Muscle of leg (tissue), 11 donors: ENCODE measurements around the gene TMEM207. TPM values are rescaled to one million over a fixed set of nuclear protein-coding genes. Genes with fewer than 3 reads are reported as not detected.

Experiments used
- DNase-seq: peaks from one replicate; pipeline ENCODE4 v3.0.0; 2013
- H3K27ac ChIP-seq: one replicate; pipeline ENCODE4 v1.5.1; 2013; ENCODE audit warnings: mild to moderate bottlenecking, low read length, control low read depth
- H3K27me3 ChIP-seq: one replicate; pipeline ENCODE4 v1.6.1; 2013; ENCODE audit warnings: low read length; ENCODE audit not compliant: control insufficient read depth, insufficient read depth
- H3K36me3 ChIP-seq: one replicate; pipeline ENCODE4 v1.6.1; 2013; ENCODE audit warnings: low read length; ENCODE audit not compliant: control insufficient read depth, insufficient read depth
- H3K4me1 ChIP-seq: one replicate; pipeline ENCODE4 v1.6.1; 2013; ENCODE audit warnings: low read length; ENCODE audit not compliant: control insufficient read depth, insufficient read depth
- H3K4me3 ChIP-seq: one replicate; pipeline ENCODE4 v1.5.1; 2013; ENCODE audit warnings: low read length, control low read depth
- H3K9me3 ChIP-seq: replicated peaks from 2 replicates; pipeline ENCODE4 v1.6.1; 2013; ENCODE audit warnings: low read depth, low read length; ENCODE audit not compliant: control insufficient read depth
- WGBS: methylation state at CpG from one replicate; pipeline ENCODE4 v1.1.5; 2013; ENCODE audit warnings: missing lambda C conversion rate; ENCODE audit not compliant: insufficient coverage; 5-methylcytosine and 5-hydroxymethylcytosine counted together
- polyA plus RNA-seq, 8 donors: library from polyadenylated mRNA; unstranded; fragments of 120-200 nt; gene quantifications; one replicate each; pipeline versions ENCODE4 v1.2.1 to v1.2.3, GENCODE V29; 2013; ENCODE audit warnings: inconsistent platforms in 1 of 8, low replicate concordance in 1 of 8; ENCODE audit not compliant: insufficient read length in 8 of 8, insufficient read depth in 1 of 8
- total RNA-seq: library from RNA; stranded (reverse); fragments of 120-200 nt; gene quantifications from one replicate; pipeline ENCODE4 v1.2.4, GENCODE V29; 2013

Gene TMEM207
- total and polyA plus RNA-seq, 9 donors, result not detected

GRCh38 chr3:190446573-190447279, 3.0 kb downstream of the TMEM207 start:
- H3K4me3 ChIP-seq, result no peak overlapping the region
- H3K36me3 ChIP-seq, result no peaks in the 10 kb centered on the region
- no peak for DNase-seq
- H3K27me3 ChIP-seq, result no peaks in the 10 kb centered on the region
- H3K27ac ChIP-seq, result no peak overlapping the region
- no peaks in the 10 kb centered on the region for H3K9me3 ChIP-seq
- WGBS, result no CpG with 5 or more reads among the region's 6 CpGs
- no peaks in the 10 kb centered on the region for H3K4me1 ChIP-seq

- Histone ChIP-seq H3K4me1 (no peaks in the 10 kb centered on the region), H3K4me3 (no peak overlapping the region), H3K9me3 (no peaks in the 10 kb centered on the region), H3K27me3 (no peaks in the 10 kb centered on the region), H3K36me3 (no peaks in the 10 kb centered on the region), H3K27ac (no peak overlapping the region)
- no CpG with 5 or more reads among the region's 3 CpGs for WGBS
- DNase-seq, result peak; percentile 47
Observed at GRCh38 chr3:190444576-190445145, 5.0 kb downstream of the TMEM207 start.

- H3K4me1 ChIP-seq, result no peaks in the 10 kb centered on the region
- H3K9me3 ChIP-seq, result no peaks in the 10 kb centered on the region
- H3K4me3 ChIP-seq, result no peak overlapping the region
- WGBS, result no CpG with 5 or more reads among the region's 6 CpGs
- H3K27me3 ChIP-seq, result no peaks in the 10 kb centered on the region
- no peak for DNase-seq
- H3K36me3 ChIP-seq, result no peaks in the 10 kb centered on the region
- H3K27ac ChIP-seq, result no peak overlapping the region
Observed at GRCh38 chr3:190444006-190444405, 5.7 kb downstream of the TMEM207 start.

GRCh38 chr3:190443257-190443656, 6.4 kb downstream of the TMEM207 start:
- H3K9me3 ChIP-seq, result no peaks in the 10 kb centered on the region
- H3K27ac ChIP-seq, result no peak overlapping the region
- no peaks in the 10 kb centered on the region for H3K27me3 ChIP-seq
- H3K36me3 ChIP-seq, result no peaks in the 10 kb centered on the region
- peak; percentile 11 for DNase-seq
- H3K4me1 ChIP-seq, result no peaks in the 10 kb centered on the region
- no peak overlapping the region for H3K4me3 ChIP-seq
- 67% methylated on average over 1 of the region's 3 CpGs for WGBS

GRCh38 chr3:190442240-190442639, 7.5 kb downstream of the TMEM207 start:
- no peak overlapping the region for H3K27ac ChIP-seq
- H3K27me3 ChIP-seq, result no peaks in the 10 kb centered on the region
- no peaks in the 10 kb centered on the region for H3K9me3 ChIP-seq
- no peak for DNase-seq
- H3K4me3 ChIP-seq, result no peak overlapping the region
- H3K4me1 ChIP-seq, result no peaks in the 10 kb centered on the region
- H3K36me3 ChIP-seq, result no peaks in the 10 kb centered on the region
- WGBS, result no CpG with 5 or more reads among the region's 1 CpG

GRCh38 chr3:190436331-190436730, 13.4 kb downstream of the TMEM207 start:
- no peaks in the 10 kb centered on the region for H3K36me3 ChIP-seq
- no peaks in the 10 kb centered on the region for H3K4me1 ChIP-seq
- no CpG with 5 or more reads among the region's 2 CpGs for WGBS
- H3K9me3 ChIP-seq, result no peaks in the 10 kb centered on the region
- H3K4me3 ChIP-seq, result no peak overlapping the region
- H3K27me3 ChIP-seq, result no peaks in the 10 kb centered on the region
- no peak for DNase-seq
- no peak overlapping the region for H3K27ac ChIP-seq

GRCh38 chr3:190435618-190436017, 14.1 kb downstream of the TMEM207 start:
- H3K27ac ChIP-seq, result no peak overlapping the region
- no peak for DNase-seq
- no peaks in the 10 kb centered on the region for H3K36me3 ChIP-seq
- no peak overlapping the region for H3K4me3 ChIP-seq
- no peaks in the 10 kb centered on the region for H3K9me3 ChIP-seq
- no CpG with 5 or more reads among the region's 3 CpGs for WGBS
- no peaks in the 10 kb centered on the region for H3K4me1 ChIP-seq
- no peaks in the 10 kb centered on the region for H3K27me3 ChIP-seq

GRCh38 chr3:190433626-190434025, 16.1 kb downstream of the TMEM207 start:
- no peaks in the 10 kb centered on the region for H3K9me3 ChIP-seq
- no peaks in the 10 kb centered on the region for H3K4me1 ChIP-seq
- H3K4me3 ChIP-seq, result no peak overlapping the region
- no peaks in the 10 kb centered on the region for H3K36me3 ChIP-seq
- no peak overlapping the region for H3K27ac ChIP-seq
- DNase-seq, result no peak
- no peaks in the 10 kb centered on the region for H3K27me3 ChIP-seq
- 88% methylated on average over 3 of the region's 4 CpGs for WGBS

- Histone ChIP-seq H3K27ac (no peak overlapping the region), H3K9me3 (no peaks in the 10 kb centered on the region), H3K4me3 (no peak overlapping the region), H3K27me3 (no peaks in the 10 kb centered on the region), H3K36me3 (no peaks in the 10 kb centered on the region), H3K4me1 (no peaks in the 10 kb centered on the region)
- no peak for DNase-seq
Observed at GRCh38 chr3:190432216-190432615, 17.5 kb downstream of the TMEM207 start.

GRCh38 chr3:190430906-190431305, 18.8 kb downstream of the TMEM207 start:
- no CpG with 5 or more reads among the region's 2 CpGs for WGBS
- Histone ChIP-seq H3K36me3 (no peaks in the 10 kb centered on the region), H3K27me3 (no peaks in the 10 kb centered on the region), H3K4me3 (no peak overlapping the region), H3K27ac (no peak overlapping the region), H3K9me3 (no peaks in the 10 kb centered on the region), H3K4me1 (no peaks in the 10 kb centered on the region)
- no peak for DNase-seq

- H3K27ac ChIP-seq, result no peak overlapping the region
- DNase-seq, result no peak
- no CpG with 5 or more reads among the region's 2 CpGs for WGBS
- no peaks in the 10 kb centered on the region for H3K4me1 ChIP-seq
- H3K4me3 ChIP-seq, result no peak overlapping the region
- H3K27me3 ChIP-seq, result no peaks in the 10 kb centered on the region
- H3K9me3 ChIP-seq, result no peaks in the 10 kb centered on the region
- H3K36me3 ChIP-seq, result no peaks in the 10 kb centered on the region
Observed at GRCh38 chr3:190429681-190430080, 20.0 kb downstream of the TMEM207 start.
